Inflammatory macrophage (primary cell): ENCODE measurements around the gene FOXJ2.
"Not testable (repeated sequence)": the region's sequence is repeated elsewhere in the genome, so short reads cannot be mapped to it uniquely, and the experiment has no call there.

Source experiments
- DNase-seq, 2 donors: peaks; one replicate each; pipeline ENCODE4 v3.0.0-alpha.2; 2020 to 2022

FOXJ2 gene

GRCh38 chr12:8065991-8066594, 33.6 kb downstream of the FOXJ2 start, which contains the start of gene C3AR1:
Gene C3AR1, minus strand, starts transcription at chr12:8066359. Its CDS starts 6,174 bp downstream, at chr12:8060185.
- DNase-seq: peak; percentile 80 to 90

- DNase-seq: peak; percentile 26 to 71
These were observed 37.1 kb downstream of the FOXJ2 start for GRCh38 chr12:8069582-8069981.

GRCh38 chr12:8071820-8072219, 39.3 kb downstream of the FOXJ2 start:
- not testable (repeated sequence) for DNase-seq

- no peak for DNase-seq
These were observed 43.4 kb downstream of the FOXJ2 start for GRCh38 chr12:8075935-8076334.

- DNase-seq: peak; percentile 67 to 88
These were observed 43.9 kb downstream of the FOXJ2 start for GRCh38 chr12:8076366-8076765.

- DNase-seq: peak in 1 of 2 donors; percentile 37
These were observed 44.7 kb downstream of the FOXJ2 start for GRCh38 chr12:8077207-8077606.

- DNase-seq: peak; percentile 55 to 72
These were observed 45.9 kb downstream of the FOXJ2 start for GRCh38 chr12:8078398-8078797.

GRCh38 chr12:8078916-8079315, 46.4 kb downstream of the FOXJ2 start:
- no peak for DNase-seq

GRCh38 chr12:8080120-8080519, 47.6 kb downstream of the FOXJ2 start:
- peak; percentile 58 to 78 for DNase-seq

GRCh38 chr12:8081251-8081920, 48.9 kb downstream of the FOXJ2 start:
- DNase-seq: peak; percentile 33 to 51

GRCh38 chr12:8082808-8083100, 50.2 kb downstream of the FOXJ2 start:
- DNase-seq: no peak

- DNase-seq: not testable (repeated sequence)
These were observed 51.8 kb downstream of the FOXJ2 start for GRCh38 chr12:8084351-8084750.

GRCh38 chr12:8087666-8088065, 55.1 kb downstream of the FOXJ2 start:
- no peak for DNase-seq

GRCh38 chr12:8088574-8088973, 56.1 kb downstream of the FOXJ2 start:
- no peak for DNase-seq

- DNase-seq: not testable (repeated sequence)
These were observed 56.8 kb downstream of the FOXJ2 start for GRCh38 chr12:8089277-8089676.

GRCh38 chr12:8089716-8090115, 57.2 kb downstream of the FOXJ2 start:
- DNase-seq: peak; percentile 63 to 76

GRCh38 chr12:8093291-8093690, 60.8 kb downstream of the FOXJ2 start:
- peak in 1 of 2 donors; percentile 59 for DNase-seq

- DNase-seq: peak; percentile 67 to 77
These were observed 63.9 kb downstream of the FOXJ2 start for GRCh38 chr12:8096281-8096915.

- no peak for DNase-seq
These were observed 66.7 kb downstream of the FOXJ2 start for GRCh38 chr12:8099235-8099634.
